Measurements from ENCODE around the gene TARS2.

The TARS2 gene

GRCh38 chr1:150555971-150556865 is 69.0 kb downstream of the TARS2 start:
- no peak for DNase-seq

GRCh38 chr1:150557065-150557600 is 69.9 kb downstream of the TARS2 start:
- DNase-seq = no peak

Measured in nucleus accumbens (tissue), 56 donors.